OCI-LY3 (cell line): ENCODE data around the gene DNAH11.

Experiments used
- CTCF ChIP-seq: fragments of 200-600, 300-600 bp; sonication (generic); IDR thresholded peaks from 2 replicates; pipeline ENCODE4 v1.5.1; 2014; ENCODE audit warnings: antibody characterized with exemption, low read length, low read depth
- EZH2phosphoT487 ChIP-seq: fragments of 200-600 bp; shearing (Covaris generic); IDR thresholded peaks from 2 replicates; pipeline ENCODE4 v1.6.1; 2018; ENCODE audit warnings: antibody characterized with exemption, mixed run types, low read depth

GRCh38 chr7:21891291-21891690 lies 348.5 kb downstream of the DNAH11 start:
- TF ChIP-seq CTCF (no peak), EZH2phosphoT487 (no peak)
